ENCODE data around the gene ITPR2.

- no peak for TF ChIP-seq CTCF (IDR thresholded peaks at IDR 0.05; ENCODE audit: low read length)
- TF ChIP-seq EZH2 (IDR thresholded peaks at IDR 0.05; ENCODE audit: borderline replicate concordance, low read length), result no peak
These were observed 104.6 kb downstream of the ITPR2 start for GRCh38 chr12:26728205-26729050.

Measured in OCI-LY1 (cell line).